HCT116 (cell line): ENCODE measurements around the gene FAM171A1. TPM values are rescaled to one million over a fixed set of nuclear protein-coding genes. Genes with fewer than 3 reads are reported as not detected.
"Not testable (repeated sequence)": the region's sequence is repeated elsewhere in the genome, so short reads cannot be mapped to it uniquely, and the experiment has no call there.

Experiments used
- ATAC-seq: fragments of 200-7000 bp; cut with Tn5 transposase; 2 replicates; pipeline ENCODE4 v1.9.1; 2020; ENCODE audit warnings: mild to moderate bottlenecking, moderate library complexity
- BruUV-seq: library from RNA; stranded (reverse); fragments of 400-500 nt; replicated peaks from 2 replicates; lab custom pipeline; 2021; lab: Mats Ljungman, UMichigan
- CTCF ChIA-PET: fragments of 300-600 bp; sonication (Branson Sonifier 250); formaldehyde crosslinking; loops from one replicate; lab custom pipeline; 2021; ENCODE audit warnings: antibody characterized with exemption; lab: Charles Lee
- POLR2A ChIA-PET: fragments of 300-600, 350-600 bp; sonication (Branson Sonifier 250); formaldehyde crosslinking; loops from one replicate; lab custom pipeline; 2021; ENCODE audit warnings: antibody characterized with exemption; lab: Charles Lee
- RAD21 ChIA-PET, 2 experiments: fragments of 300-600 bp; sonication (Branson Sonifier 250); formaldehyde crosslinking; loops; one replicate each; lab custom pipeline; 2023; ENCODE audit warnings: low total read pairs in 2 of 2; ENCODE audit not compliant: uncharacterized antibody in 2 of 2, unreplicated experiment in 2 of 2, low non-redundant PET in 1 of 2; lab: Charles Lee
- DNase-seq: peaks from one replicate; pipeline ENCODE4 v3.0.0-alpha.2; 2010; ENCODE audit warnings: low read depth, low spot score
- H2AFZ ChIP-seq: fragments of 200-600 bp; shearing (Covaris generic), sonication (generic); 2 replicates; pipeline ENCODE4 v1.6.1; 2017; ENCODE audit warnings: low read depth, mixed run types, mixed read lengths, antibody characterized with exemption, low read length; ENCODE audit not compliant: poor library complexity, severe bottlenecking
- H3K27ac ChIP-seq: 2 replicates; pipeline ENCODE4 v1.5.1; 2012; ENCODE audit warnings: low read depth, low read length
- H3K27me3 ChIP-seq: fragments of 200-600 bp; sonication (generic); 2 replicates; pipeline ENCODE4 v1.6.1; 2016; ENCODE audit warnings: mixed run types, low read length, mixed read lengths; ENCODE audit not compliant: insufficient read depth
- H3K36me3 ChIP-seq, 2 experiments: fragments of 200-500 bp in 1 of 2; fragments of 200-600 bp in 1 of 2; sonication (Bioruptor generic) in 1 of 2; sonication (generic) in 1 of 2; 2 replicates each; pipeline versions ENCODE4 v1.5.1 to v1.6.1; 2014 to 2016; ENCODE audit warnings: low read length in 2 of 2, inconsistent platforms in 1 of 2, mixed read lengths in 1 of 2, mixed run types in 1 of 2; ENCODE audit not compliant: insufficient read depth in 2 of 2, control insufficient read depth in 1 of 2
- H3K4me1 ChIP-seq, 2 experiments: fragments of 200-600 bp in 1 of 2; sonication (generic) in 1 of 2; 2 replicates each; pipeline versions ENCODE4 v1.5.1 to v1.6.1; 2012 to 2017; ENCODE audit warnings: low read length in 2 of 2, inconsistent platforms in 1 of 2, mild to moderate bottlenecking in 1 of 2, mixed read lengths in 1 of 2, mixed run types in 1 of 2, moderate library complexity in 1 of 2; ENCODE audit not compliant: insufficient read depth in 2 of 2, control insufficient read depth in 1 of 2
- H3K4me2 ChIP-seq: fragments of 200-600 bp; sonication (generic); 2 replicates; pipeline ENCODE4 v1.6.1; 2017; ENCODE audit warnings: mixed run types, low read length, mixed read lengths
- H3K4me3 ChIP-seq, 2 experiments: fragments of 200-600 bp in 1 of 2; sonication (generic) in 1 of 2; replicated peaks in 1 of 2; 2 replicates each; pipeline ENCODE4 v1.5.1; 2011 to 2016; ENCODE audit warnings: low read length in 2 of 2, control low read depth in 1 of 2, low read depth in 1 of 2, mild to moderate bottlenecking in 1 of 2, mixed read lengths in 1 of 2, mixed run types in 1 of 2
- H3K79me2 ChIP-seq: fragments of 200-600 bp; sonication (generic); 2 replicates; pipeline ENCODE4 v1.6.1; 2017; ENCODE audit warnings: mild to moderate bottlenecking, mixed run types, low read length, moderate library complexity, mixed read lengths; ENCODE audit not compliant: insufficient read depth
- H3K9ac ChIP-seq: fragments of 200-600 bp; sonication (generic); 2 replicates; pipeline ENCODE4 v1.6.1; 2016; ENCODE audit warnings: low read length, mixed read lengths
- H3K9me2 ChIP-seq: fragments of 200-600 bp; sonication (generic), shearing (Covaris generic); 2 replicates; pipeline ENCODE4 v1.6.1; 2017; ENCODE audit warnings: mixed run types, mild to moderate bottlenecking, moderate library complexity; ENCODE audit not compliant: insufficient read depth
- H3K9me3 ChIP-seq, 2 experiments: fragments of 200-500 bp in 1 of 2; fragments of 200-600 bp in 1 of 2; sonication (Bioruptor generic) in 1 of 2; sonication (generic) in 1 of 2; 2 replicates each; pipeline ENCODE4 v1.6.1; 2014 to 2017; ENCODE audit warnings: low read length in 2 of 2, mixed read lengths in 2 of 2, inconsistent platforms in 1 of 2, low read depth in 1 of 2, mild to moderate bottlenecking in 1 of 2, mixed run types in 1 of 2, moderate library complexity in 1 of 2; ENCODE audit not compliant: control insufficient read depth in 1 of 2, insufficient read depth in 1 of 2
- H4K20me1 ChIP-seq: fragments of 200-600 bp; sonication (generic), shearing (Covaris generic); 2 replicates; pipeline ENCODE4 v1.6.1; 2017; ENCODE audit warnings: mixed run types, mild to moderate bottlenecking, moderate library complexity; ENCODE audit not compliant: insufficient read depth
- CEBPB ChIP-seq: IDR thresholded peaks from 2 replicates; pipeline ENCODE4 v1.6.1; 2012; ENCODE audit warnings: low read depth
- ELF1 ChIP-seq: IDR thresholded peaks from 2 replicates; pipeline ENCODE4 v1.6.1; 2012; ENCODE audit warnings: low read depth, borderline replicate concordance
- EZH2 ChIP-seq: fragments of 200-600 bp; sonication (generic); IDR thresholded peaks from 2 replicates; pipeline ENCODE4 v1.6.1; 2017; ENCODE audit warnings: antibody characterized with exemption, mixed run types
- EZH2phosphoT487 ChIP-seq: fragments of 200-600 bp; IDR thresholded peaks from 2 replicates; pipeline ENCODE4 v1.6.1; 2018; ENCODE audit warnings: antibody characterized with exemption, borderline replicate concordance
- FOSL1 ChIP-seq: IDR thresholded peaks from 2 replicates; pipeline ENCODE4 v1.6.1; 2012; ENCODE audit warnings: low read depth
- SP1 ChIP-seq: IDR thresholded peaks from 2 replicates; pipeline ENCODE4 v1.6.1; 2012; ENCODE audit warnings: low read depth
- YY1 ChIP-seq: IDR thresholded peaks from 2 replicates; pipeline ENCODE4 v1.6.1; 2011; ENCODE audit warnings: low read length, low read depth, moderate library complexity, mild to moderate bottlenecking; ENCODE audit not compliant: insufficient replicate concordance; ENCODE audit errors: extremely low read depth
- ZNF274 ChIP-seq: fragments of 200-500 bp; sonication (Bioruptor generic); IDR thresholded peaks from 2 replicates; pipeline ENCODE4 v1.6.1; 2014; ENCODE audit warnings: mild to moderate bottlenecking, low read depth, low read length, inconsistent platforms
- intact Hi-C: fragments of 100-400 bp; cut with micrococcal nuclease; formaldehyde crosslinking; loops from 2 replicates; pipeline ENCODE4 v1.10.0; 2022
- total RNA-seq: library from RNA; stranded (reverse); gene quantifications from one replicate; pipeline ENCODE4 v1.2.1, GENCODE V29; 2021; ENCODE audit not compliant: unreplicated experiment
- TF ChIP-seq, protein P1 (sequence below): IDR thresholded peaks from 2 replicates; pipeline ENCODE4 v1.6.1; 2011; ENCODE audit warnings: mild to moderate bottlenecking, low read length, moderate library complexity; ENCODE audit not compliant: insufficient replicate concordance; ENCODE audit errors: extremely low read depth

FAM171A1 gene
- total RNA-seq, 1 experiment from 2014 or later: 32.5 TPM

DNA sequence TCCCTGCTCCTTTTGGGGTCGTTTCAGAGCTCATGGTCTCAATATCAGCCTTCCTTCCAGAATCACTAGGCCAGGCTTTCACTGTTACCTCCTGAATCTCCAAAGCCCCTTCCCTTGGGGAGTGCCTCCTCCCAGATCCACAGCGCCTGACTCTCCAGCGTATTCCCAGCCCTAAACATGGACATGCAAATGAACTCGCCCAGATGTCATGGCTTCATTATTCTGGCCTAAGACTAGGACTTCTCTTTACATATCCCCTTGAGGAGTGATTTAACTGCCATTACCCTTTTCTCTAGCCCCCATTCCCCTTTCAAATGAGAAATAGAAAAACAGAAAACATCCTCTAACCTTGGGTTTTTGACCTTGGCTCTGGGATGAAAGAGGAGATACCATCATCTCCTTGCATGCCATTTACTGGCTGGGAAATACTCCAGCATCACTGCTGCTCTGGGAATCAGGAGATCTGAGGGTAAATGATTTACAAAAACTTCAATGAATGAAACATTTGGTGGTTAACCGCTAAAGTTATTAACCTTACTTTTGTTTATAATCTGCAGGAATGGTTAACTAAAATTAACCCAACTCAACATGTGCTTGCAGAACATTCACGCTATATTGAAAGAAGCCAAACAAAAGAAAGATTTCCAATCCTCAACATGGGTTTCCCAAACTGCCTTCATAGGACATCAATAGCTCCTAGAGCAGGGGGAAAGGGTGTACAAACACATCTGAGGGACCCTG, 37.0 kb downstream of the FAM171A1 start (continued):
- TF ChIP-seq SP1: no peak
- TF ChIP-seq EZH2: no peak
- TF ChIP-seq, protein P1, sequence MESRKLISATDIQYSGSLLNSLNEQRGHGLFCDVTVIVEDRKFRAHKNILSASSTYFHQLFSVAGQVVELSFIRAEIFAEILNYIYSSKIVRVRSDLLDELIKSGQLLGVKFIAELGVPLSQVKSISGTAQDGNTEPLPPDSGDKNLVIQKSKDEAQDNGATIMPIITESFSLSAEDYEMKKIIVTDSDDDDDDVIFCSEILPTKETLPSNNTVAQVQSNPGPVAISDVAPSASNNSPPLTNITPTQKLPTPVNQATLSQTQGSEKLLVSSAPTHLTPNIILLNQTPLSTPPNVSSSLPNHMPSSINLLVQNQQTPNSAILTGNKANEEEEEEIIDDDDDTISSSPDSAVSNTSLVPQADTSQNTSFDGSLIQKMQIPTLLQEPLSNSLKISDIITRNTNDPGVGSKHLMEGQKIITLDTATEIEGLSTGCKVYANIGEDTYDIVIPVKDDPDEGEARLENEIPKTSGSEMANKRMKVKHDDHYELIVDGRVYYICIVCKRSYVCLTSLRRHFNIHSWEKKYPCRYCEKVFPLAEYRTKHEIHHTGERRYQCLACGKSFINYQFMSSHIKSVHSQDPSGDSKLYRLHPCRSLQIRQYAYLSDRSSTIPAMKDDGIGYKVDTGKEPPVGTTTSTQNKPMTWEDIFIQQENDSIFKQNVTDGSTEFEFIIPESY: no peak
- TF ChIP-seq FOSL1: no peak

- H3K4me3 ChIP-seq, H3K4me2 ChIP-seq, H3K9me3 ChIP-seq, H3K9ac ChIP-seq, H3K36me3 ChIP-seq, CTCF ChIA-PET, H3K9me2 ChIP-seq, DNase-seq, H3K4me1 ChIP-seq, H3K27ac ChIP-seq, BruUV-seq, POLR2A ChIA-PET, H3K27me3 ChIP-seq, intact Hi-C loops, ATAC-seq, H4K20me1 ChIP-seq, RAD21 ChIA-PET, H2AFZ ChIP-seq: not testable (repeated sequence)
- peaks cover 41% of the 10 kb centered on the region for H3K79me2 ChIP-seq
These were observed 37.9 kb downstream of the FAM171A1 start for GRCh38 chr10:15333181-15333580.

DNA sequence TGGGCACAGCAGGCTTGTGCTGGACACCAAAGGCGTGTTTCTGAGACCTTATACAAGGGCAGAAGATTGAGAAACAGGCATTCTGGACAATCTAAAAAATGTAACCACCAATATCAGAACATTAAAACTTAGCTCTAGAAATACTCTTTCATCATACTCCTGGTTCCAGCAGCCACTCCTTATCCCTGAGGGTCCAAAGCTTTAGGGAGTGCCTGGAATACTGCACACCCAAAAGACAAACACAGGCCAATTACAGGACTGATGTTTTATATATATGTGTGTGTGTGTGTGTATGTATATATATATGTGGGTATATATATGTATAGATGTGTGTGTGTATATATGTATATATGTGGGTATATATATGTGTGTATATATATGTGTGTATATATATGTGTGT, 39.6 kb downstream of the FAM171A1 start:
- no peak for TF ChIP-seq EZH2
- no peak for TF ChIP-seq YY1
- no peak for TF ChIP-seq ELF1
- no peak for TF ChIP-seq ZNF274
- TF ChIP-seq CEBPB: no peak
- TF ChIP-seq EZH2phosphoT487: no peak
- TF ChIP-seq, protein P1: no peak
- H3K9ac ChIP-seq: no peak overlapping the region
- no TSS peak for BruUV-seq
- ChIA-PET CTCF (no interaction called here), POLR2A (no interaction called here), RAD21 (no interaction called here)
- no peaks in the 10 kb centered on the region for H3K27me3 ChIP-seq
- no peak overlapping the region for H3K4me2 ChIP-seq
- no peaks in the 10 kb centered on the region for H3K36me3 ChIP-seq
- peaks cover 8 to 21% of the 10 kb centered on the region in 2 experiments; a peak in 3 of 4 replicates for H3K4me1 ChIP-seq
- ATAC-seq (no peak), DNase-seq (no peak)
- no peaks in the 10 kb centered on the region for H3K9me2 ChIP-seq
- no peak overlapping the region for H3K4me3 ChIP-seq
- no peaks in the 10 kb centered on the region for H3K9me3 ChIP-seq
- no peak overlapping the region for H3K27ac ChIP-seq
- no peak overlapping the region for H2AFZ ChIP-seq
- intact Hi-C loops: no loop called here
- peaks cover 4% of the 10 kb centered on the region; the same call in 1 of the 2 replicates for H4K20me1 ChIP-seq
- peaks cover 39% of the 10 kb centered on the region for H3K79me2 ChIP-seq
